Natural killer cell (primary cell): ENCODE data around the gene GRB10. TPM values are rescaled to one million over a fixed set of nuclear protein-coding genes. Genes with fewer than 3 reads are reported as not detected.

Experiments
- ATAC-seq, 3 donors: fragments of 150-1000 bp in 2 of 3; fragments of 200-7000 bp in 1 of 3; cut with Tn5 transposase; 1 replicate in 1 of 3; 2 replicates in 2 of 3; pipeline ENCODE4 v1.10.0; 2021; ENCODE audit warnings: mild to moderate bottlenecking in 2 of 3, moderate library complexity in 2 of 3
- DNase-seq, 2 donors: peaks; one replicate each; pipeline versions ENCODE4 v3.0.0 to v3.0.0-alpha.2; 2013 to 2021; ENCODE audit warnings: mixed read lengths in 1 of 2
- H3K27ac ChIP-seq: one replicate; pipeline ENCODE4 v1.5.1; 2013; ENCODE audit warnings: mild to moderate bottlenecking, low read length
- H3K27me3 ChIP-seq: one replicate; pipeline ENCODE4 v1.6.1; 2013; ENCODE audit warnings: low read length; ENCODE audit not compliant: control insufficient read depth, insufficient read depth
- H3K36me3 ChIP-seq: one replicate; pipeline ENCODE4 v1.6.1; 2013; ENCODE audit warnings: low read length; ENCODE audit not compliant: control insufficient read depth, insufficient read depth
- H3K4me1 ChIP-seq: one replicate; pipeline ENCODE4 v1.6.1; 2013; ENCODE audit warnings: low read length; ENCODE audit not compliant: control insufficient read depth, insufficient read depth
- H3K4me3 ChIP-seq: one replicate; pipeline ENCODE4 v1.5.1; 2013; ENCODE audit warnings: low read length
- H3K9me3 ChIP-seq: one replicate; pipeline ENCODE4 v1.6.1; 2013; ENCODE audit warnings: low read length; ENCODE audit not compliant: control insufficient read depth, insufficient read depth
- H3K27ac Mint-ChIP-seq, 2 donors: one replicate each; pipeline ENCODE4 v1.8.0; 2022; ENCODE audit warnings: mild to moderate bottlenecking in 2 of 2, mixed read lengths in 2 of 2, moderate library complexity in 1 of 2
- H3K27me3 Mint-ChIP-seq, 2 donors: one replicate each; pipeline ENCODE4 v1.8.0; 2022; ENCODE audit warnings: low read depth in 2 of 2, mixed read lengths in 2 of 2
- H3K36me3 Mint-ChIP-seq: one replicate; pipeline ENCODE4 v1.8.0; 2022; ENCODE audit warnings: mixed read lengths
- H3K4me1 Mint-ChIP-seq, 2 donors: one replicate each; pipeline ENCODE4 v1.8.0; 2022; ENCODE audit warnings: mixed read lengths in 2 of 2
- H3K4me3 Mint-ChIP-seq: one replicate; pipeline ENCODE4 v1.8.0; 2022; ENCODE audit warnings: mild to moderate bottlenecking, moderate library complexity, mixed read lengths
- H3K9me3 Mint-ChIP-seq, 2 donors: one replicate each; pipeline ENCODE4 v1.8.0; 2022; ENCODE audit warnings: mixed read lengths in 2 of 2
- WGBS: methylation state at CpG from one replicate; pipeline ENCODE4 v1.1.7; 2013; ENCODE audit warnings: missing lambda C conversion rate; ENCODE audit not compliant: insufficient coverage; 5-methylcytosine and 5-hydroxymethylcytosine counted together
- intact Hi-C: fragments of 100-400 bp; cut with micrococcal nuclease; formaldehyde crosslinking; loops from one replicate; pipeline ENCODE4 v1.14.2; 2022
- total RNA-seq, 4 donors: library from RNA; stranded (reverse); fragments of 120-200 nt in 1 of 4; gene quantifications; one replicate each; pipeline versions ENCODE4 v1.2.3 to v1.2.4, GENCODE V29; 2013 to 2022
- TF ChIP-seq, protein P1 (sequence below): fragments of 200-600 bp; IDR thresholded peaks from one replicate; pipeline ENCODE4 v1.8.0; 2022; ENCODE audit warnings: antibody characterized with exemption

GRB10 gene
- total RNA-seq, 3 donors from 2014 or later (not counting 1 experiment from before 2014, with no cell fraction given) = 0.16 to 24.4 (median 1.4) TPM

DNA sequence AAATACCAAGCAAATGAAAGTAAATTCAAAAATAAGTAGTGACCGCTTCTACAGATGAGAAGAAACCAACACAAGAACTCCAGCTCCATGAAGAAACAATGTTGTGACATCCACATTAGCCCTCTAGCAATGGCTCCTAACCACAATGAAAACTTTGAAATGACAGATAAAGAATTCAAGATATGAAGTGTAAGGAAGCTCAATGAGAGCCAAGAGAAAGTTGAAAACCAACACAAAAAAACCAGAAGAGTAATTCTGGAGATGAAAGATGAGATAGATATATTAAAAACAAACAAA lies 149.3 kb downstream of the GRB10 start:
- peaks cover 21 to 25% of the 10 kb centered on the region in 2 donors for H3K27me3 Mint-ChIP-seq
- intact Hi-C loops = loop anchor here (1.0 to 5.0 kb wide), 3 partner anchors 36 to 541 kb away; no protein-coding TSS in a partner anchor
- Histone ChIP-seq H3K36me3 (no peaks in the 10 kb centered on the region), H3K4me3 (no peak overlapping the region), H3K27me3 (peaks cover 2% of the 10 kb centered on the region), H3K9me3 (no peaks in the 10 kb centered on the region), H3K4me1 (no peaks in the 10 kb centered on the region), H3K27ac (no peak overlapping the region)
- H3K4me3 Mint-ChIP-seq = no peak overlapping the region
- TF ChIP-seq, protein P1, sequence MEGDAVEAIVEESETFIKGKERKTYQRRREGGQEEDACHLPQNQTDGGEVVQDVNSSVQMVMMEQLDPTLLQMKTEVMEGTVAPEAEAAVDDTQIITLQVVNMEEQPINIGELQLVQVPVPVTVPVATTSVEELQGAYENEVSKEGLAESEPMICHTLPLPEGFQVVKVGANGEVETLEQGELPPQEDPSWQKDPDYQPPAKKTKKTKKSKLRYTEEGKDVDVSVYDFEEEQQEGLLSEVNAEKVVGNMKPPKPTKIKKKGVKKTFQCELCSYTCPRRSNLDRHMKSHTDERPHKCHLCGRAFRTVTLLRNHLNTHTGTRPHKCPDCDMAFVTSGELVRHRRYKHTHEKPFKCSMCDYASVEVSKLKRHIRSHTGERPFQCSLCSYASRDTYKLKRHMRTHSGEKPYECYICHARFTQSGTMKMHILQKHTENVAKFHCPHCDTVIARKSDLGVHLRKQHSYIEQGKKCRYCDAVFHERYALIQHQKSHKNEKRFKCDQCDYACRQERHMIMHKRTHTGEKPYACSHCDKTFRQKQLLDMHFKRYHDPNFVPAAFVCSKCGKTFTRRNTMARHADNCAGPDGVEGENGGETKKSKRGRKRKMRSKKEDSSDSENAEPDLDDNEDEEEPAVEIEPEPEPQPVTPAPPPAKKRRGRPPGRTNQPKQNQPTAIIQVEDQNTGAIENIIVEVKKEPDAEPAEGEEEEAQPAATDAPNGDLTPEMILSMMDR = no peak
- H3K4me1 Mint-ChIP-seq = no peaks in the 10 kb centered on the region
- no peaks in the 10 kb centered on the region for H3K36me3 Mint-ChIP-seq
- no peak overlapping the region for H3K27ac Mint-ChIP-seq
- WGBS = no CpG with 5 or more reads among the region's 1 CpG
- H3K9me3 Mint-ChIP-seq = no peaks in the 10 kb centered on the region
- ATAC-seq (no peak), DNase-seq (no peak)

DNA sequence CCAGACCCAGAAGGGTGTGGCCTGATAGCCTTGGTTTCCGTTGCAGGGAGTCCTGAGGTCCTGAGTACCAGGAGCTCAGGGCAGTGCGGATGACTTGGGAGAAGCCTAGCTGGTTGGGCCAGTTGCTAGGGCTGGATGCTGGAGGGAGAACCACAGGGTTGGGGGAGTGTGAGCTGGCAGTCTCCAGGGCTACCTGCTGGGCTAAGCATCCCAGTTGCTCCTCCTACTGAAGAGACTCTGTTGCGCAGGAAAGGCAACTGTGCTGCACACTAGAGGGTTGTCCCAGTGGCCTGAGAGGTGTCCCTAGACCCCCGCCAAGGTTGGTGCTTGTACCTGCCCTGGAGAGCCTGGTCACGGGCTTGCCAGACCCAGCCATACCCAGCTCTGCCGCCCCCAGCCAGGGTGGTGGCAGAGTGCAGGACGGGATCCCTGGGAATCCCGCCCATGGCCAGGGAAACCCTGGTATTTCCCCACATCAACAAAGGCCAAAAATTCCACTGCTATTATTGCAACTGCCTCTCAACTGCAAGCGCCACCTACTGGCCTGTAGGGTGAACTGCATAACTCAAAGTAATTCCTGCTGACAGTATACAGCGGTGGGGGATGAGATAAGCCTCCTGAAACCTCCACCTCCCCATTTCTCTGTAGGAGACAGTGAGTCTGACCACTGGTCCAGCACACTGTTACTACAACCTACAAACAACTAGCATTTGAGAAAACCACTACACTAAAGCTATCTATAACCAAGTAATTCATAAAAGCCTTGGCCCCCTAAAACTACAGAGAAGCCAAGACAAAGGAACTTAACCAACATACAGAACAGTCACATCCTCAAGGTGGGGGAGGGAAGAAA lies 149.9 kb downstream of the GRB10 start:
- H3K36me3 Mint-ChIP-seq = no peaks in the 10 kb centered on the region

DNA sequence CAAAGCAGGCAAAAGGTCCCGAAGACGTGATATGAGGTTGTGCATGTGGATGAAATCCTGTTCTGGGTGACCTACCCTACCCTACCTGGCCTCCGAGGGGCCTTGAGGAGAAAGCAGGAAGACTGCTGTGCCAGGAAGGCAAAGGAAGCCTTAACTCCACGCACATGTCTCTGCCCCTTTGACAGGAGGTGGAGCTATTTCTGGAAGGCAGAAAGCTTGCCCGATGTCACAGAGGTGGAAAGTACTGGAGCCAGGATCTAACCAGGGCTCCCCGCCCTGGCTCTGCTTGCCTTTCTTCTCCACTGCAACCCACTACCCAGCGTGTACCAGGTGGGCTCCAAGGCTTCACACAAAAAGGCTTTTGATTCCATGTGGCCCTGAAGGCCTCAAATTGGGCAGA lies 151.1 kb downstream of the GRB10 start:
- intact Hi-C loops = loop anchor here (5.0 kb wide), 1 partner anchor 34 kb away; no protein-coding TSS in a partner anchor

More for the DNA sequence above, 149.9 kb downstream of the GRB10 start:
- no peaks in the 10 kb centered on the region for H3K4me1 Mint-ChIP-seq
- no peaks in the 10 kb centered on the region for H3K4me1 ChIP-seq
- ATAC-seq = peak; percentile 87 to 95 (median 92)
- 70% methylated on average over 10 of the region's 10 CpGs for WGBS
- peak; percentile 56 to 80 for DNase-seq
- TF ChIP-seq, protein P1 = peak; percentile 96
- peaks cover 24 to 31% of the 10 kb centered on the region in 2 donors for H3K27me3 Mint-ChIP-seq
- no peaks in the 10 kb centered on the region for H3K36me3 ChIP-seq
- H3K27ac ChIP-seq = no peak overlapping the region
- intact Hi-C loops = loop anchor here (1.0 to 5.0 kb wide), 3 partner anchors 35 to 540 kb away; no protein-coding TSS in a partner anchor
- H3K9me3 Mint-ChIP-seq = no peaks in the 10 kb centered on the region
- H3K4me3 Mint-ChIP-seq = no peak overlapping the region
- H3K27me3 ChIP-seq = peaks cover 2% of the 10 kb centered on the region
- H3K27ac Mint-ChIP-seq = no peak overlapping the region
- no peaks in the 10 kb centered on the region for H3K9me3 ChIP-seq
- H3K4me3 ChIP-seq = no peak overlapping the region

More for the DNA sequence above, 151.1 kb downstream of the GRB10 start:
- TF ChIP-seq, protein P1 = no peak
- Mint-ChIP-seq H3K4me3 (no peak overlapping the region), H3K9me3 (no peaks in the 10 kb centered on the region), H3K4me1 (no peaks in the 10 kb centered on the region), H3K27ac (no peak overlapping the region), H3K36me3 (no peaks in the 10 kb centered on the region), H3K27me3 (peaks cover 29 to 31% of the 10 kb centered on the region in 2 donors)
- Histone ChIP-seq H3K27ac (no peak overlapping the region), H3K36me3 (no peaks in the 10 kb centered on the region), H3K27me3 (peaks cover 2% of the 10 kb centered on the region), H3K4me1 (no peaks in the 10 kb centered on the region), H3K4me3 (no peak overlapping the region), H3K9me3 (no peaks in the 10 kb centered on the region)
- 87% methylated on average over 7 of the region's 7 CpGs for WGBS
- DNase-seq (no peak), ATAC-seq (no peak)
